ENCODE results near the gene TRMU. TPM values are rescaled to one million over a fixed set of nuclear protein-coding genes. Genes with fewer than 3 reads are reported as not detected.

The TRMU gene
- total and polyA plus RNA-seq, 2 of the 8 experiments (the other 6 are each of a cell fraction or from before 2014, with no cell fraction given): 43.4 to 70.6 TPM

DNA sequence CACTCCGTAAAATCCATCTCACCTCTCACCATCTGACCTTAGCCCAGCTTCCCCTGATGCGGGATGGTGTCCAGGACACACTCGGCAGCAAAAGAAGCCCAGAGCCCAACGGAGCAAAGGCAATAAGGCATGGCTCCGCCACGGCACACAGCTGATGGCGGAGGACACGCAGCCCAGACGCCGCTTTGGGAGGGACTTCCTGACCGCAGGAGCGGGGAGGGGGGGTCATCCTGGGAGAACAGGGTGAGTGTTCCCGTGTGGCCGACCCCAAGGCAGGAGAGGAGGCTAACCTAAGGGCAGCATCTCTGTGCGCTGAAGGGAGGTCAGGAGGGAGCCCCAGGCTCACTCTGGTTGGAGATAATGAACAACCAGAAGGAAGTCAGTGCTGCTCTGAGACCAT is 71.3 kb downstream of the TRMU start:
- Histone ChIP-seq H3K9ac (replicated peaks in 1 of 4; ENCODE audit: extremely low read depth in 1 of 4, low read depth in 3 of 4, low read length in 3 of 4) (no peak overlapping the region), H2AK5ac (ENCODE audit: low read depth, low read length) (no peak overlapping the region), H3K18ac (ENCODE audit: extremely low read depth, low read length) (no peak overlapping the region), H4K8ac (ENCODE audit: extremely low read depth, insufficient read depth, low read length) (peak overlapping the region; percentile 41; the same call in 1 of the 2 replicates), H3K23ac (ENCODE audit: insufficient read length) (no peak overlapping the region), H3K4ac (replicated peaks; ENCODE audit: insufficient read length, low read depth, low read length) (no peak overlapping the region), H2AFZ (ENCODE audit: low read length) (no peak overlapping the region), H3K4me3 (ENCODE audit: extremely low read depth in 1 of 4, insufficient read depth in 2 of 4, low read depth in 3 of 4, low read length in 4 of 4) (no peak overlapping the region), H4K5ac (ENCODE audit: insufficient read length, low read depth, low read length) (no peak overlapping the region), H3K56ac (replicated peaks; ENCODE audit: insufficient read length, low read depth, low read length) (no peak overlapping the region), H2BK15ac (ENCODE audit: low read length) (no peak overlapping the region), H3K14ac (ENCODE audit: insufficient read length) (no peak overlapping the region), H3K36me3 (ENCODE audit: control insufficient read depth in 2 of 4, insufficient read depth in 4 of 4, low read length in 3 of 4) (no peaks in the 10 kb centered on the region), H2BK120ac (replicated peaks; ENCODE audit: low read depth, low read length) (no peak overlapping the region), H2BK12ac (ENCODE audit: low read depth, low read length) (no peak overlapping the region), H2BK5ac (ENCODE audit: low read depth, low read length) (no peak overlapping the region; the same call in 1 of the 2 replicates), H3K4me1 (replicated peaks in 1 of 4; ENCODE audit: control insufficient read depth in 3 of 4, insufficient read depth in 4 of 4, low read length in 3 of 4) (peaks cover 0 to 7% (median 4%) of the 10 kb centered on the region in 4 experiments; a peak in 4 of 7 replicates), H3K79me1 (ENCODE audit: low read depth, low read length) (no peaks in the 10 kb centered on the region), H2BK20ac (ENCODE audit: low read length) (no peak overlapping the region), H3K27ac (ENCODE audit: low read depth, low read length) (no peak overlapping the region), H3K23me2 (ENCODE audit: low read depth, low read length) (no peaks in the 10 kb centered on the region), H4K91ac (replicated peaks; ENCODE audit: insufficient read length, low read length) (no peak overlapping the region), H3K9me3 (ENCODE audit: insufficient read depth in 2 of 2, low read depth in 1 of 2, low read length in 1 of 2) (no peaks in the 10 kb centered on the region), H4K20me1 (replicated peaks in 1 of 2; ENCODE audit: control insufficient read depth in 1 of 2, insufficient read depth in 2 of 2, low read length in 2 of 2) (peaks cover 0 to 1% of the 10 kb centered on the region in 2 experiments), H3K27me3 (replicated peaks in 1 of 4; ENCODE audit: control insufficient read depth in 3 of 4, extremely low read depth in 1 of 4, insufficient read depth in 3 of 4, low read length in 3 of 4) (no peaks in the 10 kb centered on the region), H3K79me2 (ENCODE audit: control insufficient read depth in 1 of 2, insufficient read depth in 2 of 2, low read length in 2 of 2) (no peaks in the 10 kb centered on the region), H3K4me2 (ENCODE audit: insufficient read depth in 1 of 2, low read depth in 2 of 2, low read length in 2 of 2) (no peak overlapping the region)
- no peak for DNase-seq (ENCODE audit: low read depth in 1 of 2, low spot score in 2 of 2)
- CTCF ChIA-PET (ENCODE audit: partially characterized antibody): interaction anchor here (1.1 to 2.6 kb wide), 3 partner anchors 10 to 132 kb away, joined by 3 to 9 read pairs (median 6); no protein-coding TSS in a partner anchor
- WGBS, 2 experiments (ENCODE audit: extremely low coverage in 1 of 2, insufficient coverage in 1 of 2, insufficient read length in 1 of 2, insufficient replicate concordance in 2 of 2, low coverage in 1 of 2, low lambda C conversion rate in 2 of 2, missing lambda C conversion rate in 1 of 2): 91% methylated on average over 15 of the region's 15 CpGs; no CpG with 5 or more reads in 1 of the 2 experiments
- no peak for FAIRE-seq
- POLR2A ChIA-PET (ENCODE audit: partially characterized antibody): interaction anchor here (0.5 to 1.4 kb wide), 2 partner anchors 9 to 10 kb away, joined by 3 read pairs; no protein-coding TSS in a partner anchor
- TF ChIP-seq FOSL1 (IDR thresholded peaks at IDR 0.05; ENCODE audit: insufficient read depth, low read depth, low read length): no peak
